NCI-H146 (cell line): ENCODE results near the gene ATP1A4.

ENCODE experiments used
- DNase-seq: peaks from one replicate; lab custom pipeline; 2025; lab: John Stamatoyannopoulos, UW

Gene ATP1A4

GRCh38 chr1:160228431-160228830, 77.0 kb downstream of the ATP1A4 start:
- no peak for DNase-seq

DNA sequence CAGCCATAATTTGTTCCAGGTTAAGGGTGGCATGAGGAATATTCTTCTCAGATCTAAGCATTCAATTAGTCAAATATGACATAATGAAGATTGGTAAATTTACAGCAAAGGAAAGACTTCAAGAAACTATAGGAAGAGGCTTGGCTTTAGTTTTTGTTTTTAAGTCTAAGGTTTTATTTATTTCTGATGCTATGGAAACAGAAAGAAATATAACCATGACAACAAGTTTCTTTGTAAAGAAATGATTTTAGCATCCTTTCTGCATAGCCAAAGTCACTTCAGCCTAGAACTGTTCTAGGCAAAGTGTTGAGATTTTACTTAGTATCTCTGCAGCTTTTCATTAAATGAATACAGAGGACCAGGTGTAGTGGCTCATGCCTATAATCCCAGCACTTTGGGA, 81.5 kb downstream of the ATP1A4 start:
- no peak for DNase-seq
